Keratinocyte (primary cell): Measurements from ENCODE around the gene MRPS15. TPM values are rescaled to one million over a fixed set of nuclear protein-coding genes. Genes with fewer than 3 reads are reported as not detected.

ENCODE experiments used
- DNase-seq: peaks from one replicate; pipeline ENCODE4 v3.0.0-alpha.2; 2011; ENCODE audit warnings: low read depth, missing footprints, low spot score
- FAIRE-seq: peaks from 2 replicates; lab custom pipeline; 2011; peaks lifted over from hg19 to GRCh38; lab: Jason Lieb, UNC
- H2AFZ ChIP-seq: 2 replicates; pipeline ENCODE4 v1.6.0; 2012; ENCODE audit warnings: low read length, control low read depth, inconsistent platforms; ENCODE audit not compliant: control insufficient read depth
- H3K27ac ChIP-seq: 2 replicates; pipeline ENCODE4 v1.5.1; 2011; ENCODE audit warnings: low read length; ENCODE audit not compliant: control insufficient read depth, insufficient read depth
- H3K27me3 ChIP-seq: 3 replicates; pipeline ENCODE4 v1.6.0; 2011; ENCODE audit warnings: low read length; ENCODE audit not compliant: control insufficient read depth, insufficient read depth; ENCODE audit errors: extremely low read depth
- H3K36me3 ChIP-seq, 2 experiments: 2 replicates in 1 of 2; 3 replicates in 1 of 2; pipeline ENCODE4 v1.5.1; 2011; ENCODE audit warnings: low read length in 2 of 2, mild to moderate bottlenecking in 1 of 2; ENCODE audit not compliant: control insufficient read depth in 2 of 2, insufficient read depth in 2 of 2; ENCODE audit errors: extremely low read depth in 1 of 2
- H3K4me1 ChIP-seq: 3 replicates; pipeline ENCODE4 v1.5.1; 2011; ENCODE audit warnings: low read length; ENCODE audit not compliant: control insufficient read depth, insufficient read depth; ENCODE audit errors: extremely low read depth
- H3K4me2 ChIP-seq: 3 replicates; pipeline ENCODE4 v1.6.0; 2011; ENCODE audit warnings: low read depth, low read length; ENCODE audit not compliant: control insufficient read depth, insufficient read depth; ENCODE audit errors: extremely low read depth
- H3K4me3 ChIP-seq, 3 experiments: fragments of 200-600 bp in 1 of 3; sonication (generic) in 1 of 3; 2 replicates in 2 of 3; 3 replicates in 1 of 3; pipeline ENCODE4 v1.5.1; 2011 to 2016; ENCODE audit warnings: low read length in 3 of 3, mild to moderate bottlenecking in 3 of 3, control low read depth in 2 of 3, inconsistent platforms in 1 of 3, low read depth in 1 of 3, mixed read lengths in 1 of 3, mixed run types in 1 of 3, moderate library complexity in 1 of 3; ENCODE audit not compliant: control insufficient read depth in 2 of 3, insufficient read depth in 2 of 3; ENCODE audit errors: extremely low read depth in 1 of 3
- H3K79me2 ChIP-seq: 2 replicates; pipeline ENCODE4 v1.6.0; 2012; ENCODE audit warnings: low read length; ENCODE audit not compliant: control insufficient read depth, insufficient read depth
- H3K9ac ChIP-seq: 3 replicates; pipeline ENCODE4 v1.6.0; 2011; ENCODE audit warnings: low read length; ENCODE audit not compliant: control insufficient read depth, insufficient read depth; ENCODE audit errors: extremely low read depth
- H3K9me1 ChIP-seq: 3 replicates; pipeline ENCODE4 v1.6.0; 2011; ENCODE audit warnings: low read length; ENCODE audit not compliant: control insufficient read depth, insufficient read depth; ENCODE audit errors: extremely low read depth
- H3K9me3 ChIP-seq: 2 replicates; pipeline ENCODE4 v1.5.1; 2012; ENCODE audit warnings: low read depth, low read length; ENCODE audit not compliant: control insufficient read depth
- H4K20me1 ChIP-seq: 3 replicates; pipeline ENCODE4 v1.6.0; 2011; ENCODE audit warnings: low read length; ENCODE audit not compliant: control insufficient read depth, insufficient read depth; ENCODE audit errors: extremely low read depth
- EZH2 ChIP-seq: IDR thresholded peaks from one replicate; pipeline ENCODE4 v1.6.1; 2012; ENCODE audit warnings: inconsistent platforms, mild to moderate bottlenecking, low read length, moderate library complexity
- dilution Hi-C: fragments of 300-500 bp; cut with MboI; formaldehyde crosslinking; loops from one replicate; pipeline ENCODE4 v1.7.0; 2020; ENCODE audit warnings: low sequenced_read_pairs; ENCODE audit not compliant: extremely low pct_ligation_motif_present
- polyA plus RNA-seq, 5 experiments: library from polyadenylated mRNA; depleted of rRNA in 3 of 5; stranded (reverse) in 3 of 5; stranded (forward) in 1 of 5; unstranded in 1 of 5; fragments of >200 nt; gene quantifications; 1 replicate in 1 of 5; 2 replicates in 3 of 5; 3 replicates in 1 of 5; pipeline versions ENCODE4 v1.2.1 to v1.2.3, GENCODE V29; 2011 to 2012; ENCODE audit warnings: missing spikeins in 2 of 5, low read depth in 1 of 5, low replicate concordance in 1 of 5
- TF ChIP-seq, protein P1 (sequence below), 3 experiments: IDR thresholded peaks in 1 of 3; conservative IDR thresholded peaks in 1 of 3; optimal IDR thresholded peaks in 1 of 3; 2 replicates in 2 of 3; 3 replicates in 1 of 3; pipeline versions ENCODE3 to v1.5.1; 2011; ENCODE audit warnings: low read length in 3 of 3, mild to moderate bottlenecking in 3 of 3, moderate library complexity in 2 of 3, control low read depth in 1 of 3, inconsistent platforms in 1 of 3; ENCODE audit not compliant: insufficient read depth in 2 of 3; ENCODE audit errors: extremely low read depth in 1 of 3

MRPS15 gene
- polyA plus RNA-seq, 1 donor (not counting 4 experiments of a cell fraction or from before 2014, with no cell fraction given): 130 TPM

DNA sequence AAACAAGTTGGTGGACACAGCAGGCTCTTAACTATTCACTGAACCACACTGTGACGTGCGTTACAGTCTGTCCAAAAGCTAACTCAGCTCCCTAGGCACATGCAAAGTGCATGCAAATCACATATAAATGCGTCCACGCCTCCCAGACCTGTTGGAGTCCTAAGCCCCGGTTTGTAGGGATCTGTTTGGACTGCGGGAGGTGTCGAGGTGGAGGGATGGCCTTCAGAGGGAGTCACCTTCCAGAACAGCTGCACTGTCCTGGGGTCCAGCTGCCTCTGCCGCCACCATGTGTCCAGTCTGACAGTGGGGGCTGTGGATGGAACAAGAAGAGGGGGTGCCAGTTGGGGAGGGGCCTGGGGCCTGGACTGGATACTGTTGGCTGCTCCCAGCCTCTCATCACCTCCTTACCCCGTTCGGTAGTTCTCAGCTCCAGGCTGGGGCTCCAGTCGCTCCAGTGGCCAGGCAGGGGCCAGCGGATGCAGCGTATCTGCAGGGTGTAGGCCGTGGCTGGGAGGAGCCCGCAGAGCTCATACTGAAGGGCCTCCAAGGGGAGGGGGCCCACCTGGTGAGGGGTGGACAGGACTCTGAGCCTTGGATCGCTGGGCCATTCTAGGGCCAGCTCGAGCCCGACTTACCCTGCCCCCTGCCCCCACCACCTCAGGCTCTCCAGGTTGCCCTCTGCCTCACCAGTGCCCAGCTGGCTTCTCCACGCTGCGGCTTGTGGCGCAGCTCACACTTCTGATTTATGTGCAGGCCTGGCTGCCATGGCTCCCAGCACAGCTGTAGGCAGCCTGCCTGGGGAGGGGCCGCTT is 7.9 kb upstream of the MRPS15 start:
- FAIRE-seq (no peak), DNase-seq (no peak)
- Histone ChIP-seq H3K4me2 (no peak overlapping the region), H3K9ac (no peak overlapping the region), H3K9me1 (no peaks in the 10 kb centered on the region), H3K27ac (no peak overlapping the region), H2AFZ (no peak overlapping the region), H3K4me3 (no peak overlapping the region), H3K4me1 (peaks cover 4% of the 10 kb centered on the region), H3K79me2 (no peaks in the 10 kb centered on the region), H3K27me3 (no peaks in the 10 kb centered on the region), H3K9me3 (no peaks in the 10 kb centered on the region), H3K36me3 (no peaks in the 10 kb centered on the region), H4K20me1 (no peaks in the 10 kb centered on the region)
- TF ChIP-seq, protein P1, sequence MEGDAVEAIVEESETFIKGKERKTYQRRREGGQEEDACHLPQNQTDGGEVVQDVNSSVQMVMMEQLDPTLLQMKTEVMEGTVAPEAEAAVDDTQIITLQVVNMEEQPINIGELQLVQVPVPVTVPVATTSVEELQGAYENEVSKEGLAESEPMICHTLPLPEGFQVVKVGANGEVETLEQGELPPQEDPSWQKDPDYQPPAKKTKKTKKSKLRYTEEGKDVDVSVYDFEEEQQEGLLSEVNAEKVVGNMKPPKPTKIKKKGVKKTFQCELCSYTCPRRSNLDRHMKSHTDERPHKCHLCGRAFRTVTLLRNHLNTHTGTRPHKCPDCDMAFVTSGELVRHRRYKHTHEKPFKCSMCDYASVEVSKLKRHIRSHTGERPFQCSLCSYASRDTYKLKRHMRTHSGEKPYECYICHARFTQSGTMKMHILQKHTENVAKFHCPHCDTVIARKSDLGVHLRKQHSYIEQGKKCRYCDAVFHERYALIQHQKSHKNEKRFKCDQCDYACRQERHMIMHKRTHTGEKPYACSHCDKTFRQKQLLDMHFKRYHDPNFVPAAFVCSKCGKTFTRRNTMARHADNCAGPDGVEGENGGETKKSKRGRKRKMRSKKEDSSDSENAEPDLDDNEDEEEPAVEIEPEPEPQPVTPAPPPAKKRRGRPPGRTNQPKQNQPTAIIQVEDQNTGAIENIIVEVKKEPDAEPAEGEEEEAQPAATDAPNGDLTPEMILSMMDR (optimal IDR thresholded peaks at IDR 0.05 in 1 of 3, IDR thresholded peaks at IDR 0.05 in 1 of 3, conservative IDR thresholded peaks at IDR 0.05 in 1 of 3; ENCODE audit: extremely low read depth in 1 of 3, insufficient read depth in 2 of 3, low read length in 3 of 3): no peak
- TF ChIP-seq EZH2: no peak
- dilution Hi-C loops: no loop called here

DNA sequence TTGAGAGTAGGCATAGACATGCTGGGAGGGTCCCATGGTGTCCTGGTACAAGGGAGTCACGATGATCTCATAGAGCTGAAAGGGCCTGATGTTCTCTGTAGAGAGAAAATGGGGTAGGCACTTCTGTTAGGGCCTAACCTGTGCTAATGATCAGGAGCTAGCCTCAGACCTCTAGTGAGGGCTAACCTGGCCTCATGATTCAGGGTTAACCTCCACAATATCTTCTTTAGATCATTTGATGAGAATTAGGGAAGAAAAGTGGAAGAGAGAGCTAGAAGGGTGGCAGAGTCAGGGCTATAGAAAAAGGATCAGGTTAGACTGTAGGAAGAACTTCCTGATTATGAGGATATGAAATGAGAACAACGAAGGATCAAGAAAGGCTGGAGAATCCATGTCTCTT is 5.0 kb upstream of the MRPS15 start:
- H3K4me2 ChIP-seq: no peak overlapping the region
- no peak overlapping the region for H3K9ac ChIP-seq
- H4K20me1 ChIP-seq: no peaks in the 10 kb centered on the region
- H3K79me2 ChIP-seq: no peaks in the 10 kb centered on the region
- H3K9me3 ChIP-seq: no peaks in the 10 kb centered on the region
- no peak overlapping the region for H2AFZ ChIP-seq
- H3K27me3 ChIP-seq: no peaks in the 10 kb centered on the region
- H3K36me3 ChIP-seq: no peaks in the 10 kb centered on the region
- TF ChIP-seq EZH2: no peak
- TF ChIP-seq, protein P1 (optimal IDR thresholded peaks at IDR 0.05 in 1 of 3, IDR thresholded peaks at IDR 0.05 in 1 of 3, conservative IDR thresholded peaks at IDR 0.05 in 1 of 3; ENCODE audit: extremely low read depth in 1 of 3, insufficient read depth in 2 of 3, low read length in 3 of 3): no peak
- H3K4me3 ChIP-seq: no peak overlapping the region
- dilution Hi-C loops: no loop called here
- no peak for FAIRE-seq
- H3K4me1 ChIP-seq: peaks cover 13% of the 10 kb centered on the region
- no peak overlapping the region for H3K27ac ChIP-seq
- H3K9me1 ChIP-seq: no peaks in the 10 kb centered on the region
- no peak for DNase-seq
